A673 (cell line): ENCODE results near the gene NOSTRIN. TPM values are rescaled to one million over a fixed set of nuclear protein-coding genes. Genes with fewer than 3 reads are reported as not detected.
"Not testable (repeated sequence)": the region's sequence is repeated elsewhere in the genome, so short reads cannot be mapped to it uniquely, and the experiment has no call there.

ENCODE experiments used
- BruUV-seq: library from RNA; stranded (reverse); fragments of 400-500 nt; replicated peaks from 2 replicates; lab custom pipeline; 2021; lab: Mats Ljungman, UMichigan
- CTCF ChIA-PET: fragments of 300-600 bp; sonication (Branson Sonifier 250); formaldehyde crosslinking; loops from one replicate; lab custom pipeline; 2022; ENCODE audit warnings: antibody characterized with exemption; lab: Charles Lee
- POLR2A ChIA-PET: fragments of 300-600 bp; sonication (Branson Sonifier 250); formaldehyde crosslinking; loops from one replicate; lab custom pipeline; 2022; ENCODE audit warnings: antibody characterized with exemption; ENCODE audit not compliant: low non-redundant PET; lab: Charles Lee
- DNase-seq: peaks from one replicate; pipeline ENCODE4 v3.0.0-alpha.2; 2015; ENCODE audit warnings: low spot score
- H3K27ac ChIP-seq: fragments of 200-600 bp; sonication (generic); 2 replicates; pipeline ENCODE4 v1.5.1; 2016; ENCODE audit warnings: mixed run types, low read depth, mild to moderate bottlenecking, mixed read lengths, antibody characterized with exemption, low read length; ENCODE audit not compliant: poor library complexity, severe bottlenecking
- H3K27me3 ChIP-seq: fragments of 200-600 bp; sonication (generic); replicated peaks from 2 replicates; pipeline ENCODE4 v1.6.1; 2017; ENCODE audit warnings: mixed run types, low read depth, mild to moderate bottlenecking, mixed read lengths, antibody characterized with exemption, low read length; ENCODE audit not compliant: insufficient read depth, poor library complexity
- H3K36me3 ChIP-seq: fragments of 200-600 bp; sonication (generic); 2 replicates; pipeline ENCODE4 v1.6.1; 2016; ENCODE audit warnings: mixed run types, mild to moderate bottlenecking, mixed read lengths, antibody characterized with exemption, low read length; ENCODE audit not compliant: insufficient read depth, poor library complexity, severe bottlenecking
- H3K4me1 ChIP-seq: fragments of 200-600 bp; sonication (generic); 2 replicates; pipeline ENCODE4 v1.6.1; 2017; ENCODE audit warnings: mixed run types, mild to moderate bottlenecking, mixed read lengths, antibody characterized with exemption, low read length; ENCODE audit not compliant: insufficient read depth, poor library complexity, severe bottlenecking
- H3K4me3 ChIP-seq: fragments of 200-600 bp; sonication (generic); 2 replicates; pipeline ENCODE4 v1.5.1; 2016; ENCODE audit warnings: low read depth, mixed run types, mild to moderate bottlenecking, mixed read lengths, low read length; ENCODE audit not compliant: poor library complexity, severe bottlenecking
- H3K9me3 ChIP-seq: fragments of 200-600 bp; sonication (generic); 2 replicates; pipeline ENCODE4 v1.6.1; 2016; ENCODE audit warnings: mixed run types, low read depth, mild to moderate bottlenecking, mixed read lengths, antibody characterized with exemption, low read length; ENCODE audit not compliant: poor library complexity, severe bottlenecking
- EZH2 ChIP-seq: fragments of 200-600 bp; sonication (generic); IDR thresholded peaks from 2 replicates; pipeline ENCODE4 v1.6.1; 2017; ENCODE audit warnings: borderline replicate concordance, low read depth, mild to moderate bottlenecking, mixed read lengths, antibody characterized with exemption, low read length; ENCODE audit not compliant: poor library complexity, severe bottlenecking
- intact Hi-C: fragments of 100-400 bp; cut with micrococcal nuclease; formaldehyde crosslinking; loops from one replicate; pipeline ENCODE4 v1.10.0; 2022; ENCODE audit not compliant: unreplicated experiment
- total RNA-seq: library from RNA; stranded (reverse); gene quantifications from 2 replicates; pipeline ENCODE4 v1.2.3, GENCODE V29; 2021
- TF ChIP-seq, protein P1 (sequence below): fragments of 300-800, 200-600 bp; sonication (generic); conservative IDR thresholded peaks from 2 replicates; pipeline ENCODE4 v1.5.1; 2017; ENCODE audit warnings: low read depth, mild to moderate bottlenecking, antibody characterized with exemption, low read length, moderate library complexity, mixed read lengths

NOSTRIN gene
- total RNA-seq, 1 experiment from 2014 or later: not detected

DNA sequence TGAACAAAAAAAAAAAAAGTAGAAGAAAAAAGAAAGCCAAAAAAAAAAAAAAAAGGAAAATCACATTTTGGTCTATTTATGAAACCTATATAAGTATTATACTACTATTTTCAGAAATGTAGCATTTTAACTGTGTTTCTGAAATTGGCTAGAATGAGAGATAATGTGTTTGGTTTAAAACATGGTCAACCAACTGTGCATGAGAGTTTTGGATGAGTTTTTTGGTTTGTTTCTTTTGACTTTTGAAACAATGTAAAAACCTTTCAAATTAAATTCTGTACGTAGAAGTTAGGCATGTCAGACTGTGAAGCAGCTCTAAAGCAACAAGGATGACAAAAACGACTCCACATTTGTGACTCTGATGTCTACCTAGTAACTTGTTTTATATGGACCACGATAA is 53.2 kb downstream of the NOSTRIN start:
- CTCF ChIA-PET: no interaction called here
- no peak for TF ChIP-seq EZH2
- TF ChIP-seq, protein P1, sequence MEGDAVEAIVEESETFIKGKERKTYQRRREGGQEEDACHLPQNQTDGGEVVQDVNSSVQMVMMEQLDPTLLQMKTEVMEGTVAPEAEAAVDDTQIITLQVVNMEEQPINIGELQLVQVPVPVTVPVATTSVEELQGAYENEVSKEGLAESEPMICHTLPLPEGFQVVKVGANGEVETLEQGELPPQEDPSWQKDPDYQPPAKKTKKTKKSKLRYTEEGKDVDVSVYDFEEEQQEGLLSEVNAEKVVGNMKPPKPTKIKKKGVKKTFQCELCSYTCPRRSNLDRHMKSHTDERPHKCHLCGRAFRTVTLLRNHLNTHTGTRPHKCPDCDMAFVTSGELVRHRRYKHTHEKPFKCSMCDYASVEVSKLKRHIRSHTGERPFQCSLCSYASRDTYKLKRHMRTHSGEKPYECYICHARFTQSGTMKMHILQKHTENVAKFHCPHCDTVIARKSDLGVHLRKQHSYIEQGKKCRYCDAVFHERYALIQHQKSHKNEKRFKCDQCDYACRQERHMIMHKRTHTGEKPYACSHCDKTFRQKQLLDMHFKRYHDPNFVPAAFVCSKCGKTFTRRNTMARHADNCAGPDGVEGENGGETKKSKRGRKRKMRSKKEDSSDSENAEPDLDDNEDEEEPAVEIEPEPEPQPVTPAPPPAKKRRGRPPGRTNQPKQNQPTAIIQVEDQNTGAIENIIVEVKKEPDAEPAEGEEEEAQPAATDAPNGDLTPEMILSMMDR: no peak
- Histone ChIP-seq H3K9me3 (no peaks in the 10 kb centered on the region), H3K27ac (no peak overlapping the region), H3K4me1 (no peaks in the 10 kb centered on the region), H3K4me3 (no peak overlapping the region), H3K36me3 (no peaks in the 10 kb centered on the region), H3K27me3 (no peaks in the 10 kb centered on the region)
- no peak for DNase-seq
- intact Hi-C loops: no loop called here
- POLR2A ChIA-PET: no interaction called here
- no TSS peak for BruUV-seq

DNA sequence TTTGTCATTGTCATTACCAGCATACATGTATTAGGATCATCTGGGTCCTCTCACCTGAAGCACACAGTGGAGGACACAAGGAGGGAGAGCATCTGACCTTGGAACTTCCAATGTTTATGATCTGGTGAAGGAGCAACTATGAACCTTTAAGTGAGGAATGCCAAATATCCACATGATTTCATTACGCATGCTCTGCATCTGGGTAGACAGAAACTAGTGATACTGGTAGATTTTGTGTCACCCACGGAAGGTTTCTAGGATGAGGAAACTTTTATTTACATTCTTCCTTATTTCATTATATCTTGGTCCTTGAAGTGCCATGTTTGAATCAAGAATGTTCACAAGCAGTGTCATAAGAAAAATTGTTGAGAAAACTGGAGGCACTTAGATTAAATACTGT is 55.7 kb downstream of the NOSTRIN start:
- intact Hi-C loops: no loop called here
- H3K27ac ChIP-seq: no peak overlapping the region
- TF ChIP-seq, protein P1: no peak
- TF ChIP-seq EZH2: no peak
- no peak overlapping the region for H3K4me3 ChIP-seq
- BruUV-seq: no TSS peak
- DNase-seq: no peak
- H3K4me1 ChIP-seq: no peaks in the 10 kb centered on the region
- CTCF ChIA-PET: no interaction called here
- no peaks in the 10 kb centered on the region for H3K27me3 ChIP-seq
- POLR2A ChIA-PET: no interaction called here
- no peaks in the 10 kb centered on the region for H3K36me3 ChIP-seq
- H3K9me3 ChIP-seq: no peaks in the 10 kb centered on the region

DNA sequence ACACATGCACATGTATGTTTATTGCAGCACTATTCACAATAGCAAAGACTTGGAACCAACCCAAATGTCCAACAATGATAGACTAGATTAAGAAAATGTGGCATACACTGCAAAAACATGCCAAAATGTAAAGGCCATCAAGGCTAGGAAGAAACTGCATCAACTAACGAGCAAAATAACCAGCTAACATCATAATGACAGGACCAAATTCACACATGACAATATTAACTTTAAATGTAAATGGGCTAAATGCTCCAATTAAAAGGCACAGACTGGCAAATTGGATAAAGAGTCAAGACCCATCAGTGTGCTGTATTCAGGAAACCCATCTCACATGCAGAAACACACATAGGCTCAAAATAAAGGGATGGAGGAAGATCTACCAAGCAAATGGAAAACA is 64.7 kb downstream of the NOSTRIN start:
- H3K9me3 ChIP-seq, CTCF ChIA-PET, H3K4me3 ChIP-seq, BruUV-seq, H3K27ac ChIP-seq, H3K27me3 ChIP-seq, H3K4me1 ChIP-seq, DNase-seq, intact Hi-C loops, POLR2A ChIA-PET: not testable (repeated sequence)
- peaks cover 10% of the 10 kb centered on the region for H3K36me3 ChIP-seq

DNA sequence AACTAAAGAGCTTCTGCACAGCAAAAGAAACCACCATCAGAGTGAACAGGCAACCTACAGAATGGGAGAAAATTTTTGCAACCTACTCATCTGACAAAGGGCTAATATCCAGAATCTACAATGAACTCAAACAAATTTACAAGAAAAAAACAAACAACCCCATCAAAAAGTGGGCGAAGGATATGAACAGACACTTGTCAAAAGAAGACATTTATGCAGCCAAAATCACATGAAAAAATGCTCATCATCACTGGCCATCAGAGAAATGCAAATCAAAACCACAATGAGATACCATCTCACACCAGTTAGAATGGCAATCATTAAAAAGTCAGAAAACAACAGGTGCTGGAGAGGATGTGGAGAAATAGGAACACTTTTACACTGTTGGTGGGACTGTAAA is 67.9 kb downstream of the NOSTRIN start:
- CTCF ChIA-PET: not testable (repeated sequence)

DNA sequence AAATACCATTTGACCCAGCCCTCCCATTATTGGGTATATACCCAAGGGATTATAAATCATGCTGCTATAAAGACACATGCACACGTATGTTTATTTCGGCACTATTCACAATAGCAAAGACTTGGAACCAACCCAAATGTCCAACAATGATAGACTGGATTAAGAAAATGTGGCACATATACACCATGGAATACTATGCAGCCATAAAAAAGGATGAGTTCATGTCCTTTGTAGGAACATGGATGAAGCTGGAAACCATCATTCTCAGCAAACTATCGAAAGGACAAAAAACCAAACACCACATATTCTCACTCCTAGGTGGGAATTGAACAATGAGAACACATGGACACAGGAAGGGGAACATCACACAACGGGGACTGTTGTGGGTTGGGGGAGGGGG is 68.4 kb downstream of the NOSTRIN start:
- H3K9me3 ChIP-seq, DNase-seq, BruUV-seq, CTCF ChIA-PET, intact Hi-C loops, H3K4me3 ChIP-seq, H3K27me3 ChIP-seq, H3K4me1 ChIP-seq, POLR2A ChIA-PET, H3K27ac ChIP-seq: not testable (repeated sequence)
- H3K36me3 ChIP-seq: peaks cover 17% of the 10 kb centered on the region

More for the DNA sequence above, 67.9 kb downstream of the NOSTRIN start:
- H3K4me1 ChIP-seq, DNase-seq, POLR2A ChIA-PET, H3K27me3 ChIP-seq, H3K9me3 ChIP-seq, intact Hi-C loops, H3K4me3 ChIP-seq, BruUV-seq, H3K27ac ChIP-seq: not testable (repeated sequence)
- peaks cover 15% of the 10 kb centered on the region for H3K36me3 ChIP-seq
